Measurements from ENCODE around the gene ZNF717. TPM values are rescaled to one million over a fixed set of nuclear protein-coding genes. Genes with fewer than 3 reads are reported as not detected.
"Not testable (repeated sequence)": the region's sequence is repeated elsewhere in the genome, so short reads cannot be mapped to it uniquely, and the experiment has no call there.

ZNF717 gene
- total RNA-seq: 29.5 TPM

DNA sequence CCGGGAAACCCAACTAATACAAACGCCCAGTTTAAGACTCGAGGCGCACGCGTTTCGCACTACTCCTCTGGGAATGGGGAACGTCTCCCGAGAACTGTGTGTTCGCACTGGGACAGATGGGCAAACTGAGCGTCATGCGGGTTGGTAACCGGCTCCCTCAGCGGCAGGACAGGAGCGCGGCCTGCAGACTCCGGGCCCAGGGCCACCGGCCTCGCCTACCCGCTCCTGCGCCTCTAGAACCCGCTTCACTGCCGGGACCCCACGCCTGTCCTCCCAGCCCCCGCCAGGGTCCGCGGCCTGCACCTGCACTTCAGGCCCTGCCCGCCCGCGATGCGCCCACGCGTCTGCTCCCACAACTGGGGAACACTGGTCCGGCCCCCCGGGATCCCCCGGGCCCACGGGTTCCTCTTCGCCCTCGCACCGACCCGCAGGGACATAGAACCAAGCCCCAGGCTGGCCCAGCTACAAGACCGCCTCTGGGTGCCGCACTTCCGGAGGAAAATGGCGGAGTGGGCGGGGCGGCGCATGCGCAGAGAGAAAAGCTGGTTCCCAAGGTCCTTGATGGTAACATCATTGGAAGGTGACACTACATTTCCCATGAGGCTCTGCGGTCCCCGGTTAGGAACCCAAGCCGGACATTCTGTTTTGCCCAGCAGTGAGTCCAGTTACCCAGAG lies at the start of gene ZNF717:
TSS of gene ZNF717 (minus strand) at position 469 of the 675 bp plus-strand sequence. CDS start 2,187 bp downstream, outside the sequence.
- peak; percentile 98 for DNase-seq (ENCODE audit: low spot score)

DNA sequence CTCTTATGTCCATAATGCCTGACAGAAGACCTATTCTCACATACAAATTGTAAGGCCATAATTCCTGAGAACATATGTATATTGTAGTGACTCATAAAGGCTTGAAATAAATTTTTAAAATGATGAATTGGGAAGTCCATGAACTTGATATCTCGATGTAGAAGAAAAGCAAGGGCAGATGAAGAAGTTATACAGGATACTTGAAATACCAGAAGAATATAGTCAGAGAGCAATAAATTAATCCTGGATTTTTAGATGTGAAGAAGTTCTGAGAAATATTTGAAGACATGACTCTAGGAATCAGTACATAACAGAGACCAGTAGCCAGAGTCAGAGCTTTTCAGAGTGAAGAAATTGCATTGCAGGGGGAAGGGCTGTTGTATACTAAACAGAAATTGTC lies 45.7 kb upstream of the ZNF717 start:
- DNase-seq (ENCODE audit: low spot score): not testable (repeated sequence)

DNA sequence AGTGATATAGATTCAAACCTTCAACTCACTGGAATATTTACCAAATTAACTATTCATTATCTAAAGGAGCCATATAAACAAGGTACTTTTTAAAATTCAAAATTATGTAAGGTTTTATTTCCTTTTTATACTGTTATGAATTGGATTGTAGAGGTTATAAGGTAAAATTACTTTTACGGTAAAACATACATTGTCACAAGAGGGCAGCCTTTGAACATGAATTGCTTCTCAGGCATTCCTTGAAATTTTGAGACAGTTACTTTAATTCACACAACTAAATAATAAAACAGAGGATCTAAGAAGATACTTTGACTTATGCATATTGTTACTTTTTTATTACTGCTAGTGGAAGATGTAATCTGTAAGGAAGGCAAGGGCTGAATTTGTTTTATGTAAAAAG lies 32.7 kb upstream of the ZNF717 start:
- not testable (repeated sequence) for DNase-seq (ENCODE audit: low spot score)

DNA sequence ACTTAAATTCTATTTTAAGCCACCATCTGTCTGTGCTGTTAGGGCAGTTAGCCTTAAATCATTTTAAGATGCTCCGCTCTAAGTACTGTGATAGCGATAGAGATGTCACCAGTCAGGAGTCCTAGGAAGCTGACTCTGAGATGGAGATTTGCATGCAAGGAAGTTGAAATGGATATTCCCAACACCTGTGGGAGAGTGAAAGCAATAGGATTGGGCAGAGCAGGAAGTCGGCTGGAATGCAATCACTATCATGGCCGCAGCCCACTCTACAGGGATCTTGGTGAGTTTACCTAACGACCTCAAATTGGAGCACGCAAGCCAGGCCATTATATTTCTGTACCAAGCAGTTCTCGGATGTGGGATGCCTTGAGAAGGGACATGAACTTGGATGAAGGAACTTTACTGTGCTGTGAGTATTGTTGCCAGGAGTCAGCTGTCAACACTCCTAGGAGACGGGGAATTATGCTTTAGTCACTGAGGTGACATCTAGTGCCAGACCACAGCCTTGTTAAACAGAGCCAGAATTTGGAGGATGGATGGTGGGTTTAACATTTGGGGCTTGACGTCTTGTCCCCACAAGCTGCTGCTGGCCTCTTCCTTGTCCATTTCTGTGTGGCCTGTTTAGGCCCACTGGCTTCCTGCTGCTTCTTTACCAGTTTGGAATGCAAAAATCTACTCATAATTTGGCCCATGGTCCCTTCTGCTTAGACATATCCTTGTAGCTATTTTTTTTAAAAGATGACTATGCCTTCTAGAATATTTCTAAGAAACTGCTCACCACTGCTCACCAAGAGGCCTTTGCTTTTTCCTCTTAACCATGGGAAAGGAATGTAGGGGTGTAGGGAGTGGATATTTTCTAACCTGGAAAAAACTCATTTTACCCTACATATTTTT lies 31.2 kb upstream of the ZNF717 start:
- not testable (repeated sequence) for DNase-seq (ENCODE audit: low spot score)

DNA sequence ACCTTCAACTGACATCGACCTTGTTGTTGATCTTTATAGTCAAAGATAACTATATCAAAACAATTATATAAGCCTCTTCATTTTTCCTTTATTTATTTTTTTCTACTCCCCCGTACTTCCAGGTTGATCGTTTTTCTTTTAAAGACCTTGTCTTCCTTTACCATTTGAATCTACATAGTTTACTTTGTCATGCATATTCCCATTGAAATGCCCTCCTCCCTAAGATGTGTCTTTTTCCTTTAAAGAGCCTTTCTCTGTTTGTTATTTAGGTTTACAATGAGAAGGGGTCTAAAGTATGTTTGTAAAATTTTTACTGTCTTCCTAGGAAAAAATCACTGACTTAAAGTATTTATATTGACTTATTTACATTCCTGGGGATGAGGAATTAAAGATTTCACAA lies 29.4 kb upstream of the ZNF717 start:
- no peak for DNase-seq (ENCODE audit: low spot score)

DNA sequence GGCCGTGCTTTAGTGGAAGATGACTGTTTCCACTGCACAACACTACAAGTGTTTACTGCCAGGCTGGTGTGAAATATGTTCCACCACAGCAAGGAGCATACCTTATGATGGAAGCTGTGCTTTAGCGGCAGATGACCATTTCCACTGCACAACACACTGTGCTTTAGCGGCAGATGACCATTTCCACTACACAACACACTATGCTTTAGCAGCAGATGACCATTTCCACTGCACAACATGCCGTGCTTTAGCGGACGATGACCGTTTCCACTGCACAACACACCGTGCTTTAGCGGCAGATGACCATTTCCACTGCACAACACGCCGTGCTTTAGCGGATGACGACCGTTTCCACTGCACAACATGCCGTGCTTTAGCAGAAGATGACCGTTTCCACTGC lies 2.8 kb downstream of the ZNF717 start:
- DNase-seq (ENCODE audit: low spot score): no peak

DNA sequence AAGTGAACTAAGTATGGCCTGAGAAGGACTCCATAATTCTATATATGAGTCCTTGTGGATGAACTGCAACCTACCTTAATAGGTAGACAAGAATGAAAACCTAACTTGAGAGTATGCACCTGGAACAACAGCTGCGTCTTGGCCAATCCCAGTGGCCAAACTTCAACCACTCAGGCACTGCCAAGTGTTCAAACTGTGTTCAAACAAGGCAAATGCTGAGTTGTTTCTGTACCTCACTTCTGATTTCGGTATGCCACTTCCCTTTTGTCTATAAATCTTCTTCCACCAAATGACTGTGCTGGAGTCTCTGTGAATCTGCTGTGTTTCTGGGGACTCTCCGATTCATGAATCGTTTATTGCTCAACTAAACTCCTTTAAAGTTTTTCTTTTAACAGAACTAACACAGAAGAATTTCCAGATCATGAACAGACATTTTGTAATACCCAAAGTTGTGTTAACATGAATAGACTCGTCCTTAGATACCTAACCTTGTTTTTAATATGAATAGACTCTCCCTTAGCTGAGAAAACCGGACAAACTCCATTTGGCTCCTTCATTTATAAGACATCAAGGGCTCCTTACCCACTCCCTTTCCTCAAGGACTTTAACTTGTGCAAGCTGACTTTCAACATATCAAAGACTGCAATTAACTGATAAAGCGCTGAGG lies 4.1 kb downstream of the ZNF717 start:
- no peak for DNase-seq (ENCODE audit: low spot score)

DNA sequence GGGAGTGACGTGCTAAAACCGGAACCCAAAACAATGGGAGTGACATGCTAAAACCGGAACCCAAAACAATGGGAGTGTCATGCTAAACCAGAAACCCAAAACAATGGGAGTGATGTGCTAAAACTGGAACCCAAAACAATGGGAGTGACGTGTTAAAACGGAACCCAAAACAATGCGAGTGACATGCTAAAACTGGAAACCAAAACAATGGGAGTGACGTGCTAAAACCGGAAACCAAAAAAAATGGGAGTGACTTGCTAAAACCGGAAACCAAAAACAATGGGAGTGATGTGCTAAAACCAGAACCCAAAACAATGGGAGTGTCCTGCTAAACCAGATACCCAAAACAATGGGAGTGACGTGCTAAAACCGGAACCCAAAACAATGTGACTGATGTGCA lies 7.6 kb downstream of the ZNF717 start:
- not testable (repeated sequence) for DNase-seq (ENCODE audit: low spot score)

DNA sequence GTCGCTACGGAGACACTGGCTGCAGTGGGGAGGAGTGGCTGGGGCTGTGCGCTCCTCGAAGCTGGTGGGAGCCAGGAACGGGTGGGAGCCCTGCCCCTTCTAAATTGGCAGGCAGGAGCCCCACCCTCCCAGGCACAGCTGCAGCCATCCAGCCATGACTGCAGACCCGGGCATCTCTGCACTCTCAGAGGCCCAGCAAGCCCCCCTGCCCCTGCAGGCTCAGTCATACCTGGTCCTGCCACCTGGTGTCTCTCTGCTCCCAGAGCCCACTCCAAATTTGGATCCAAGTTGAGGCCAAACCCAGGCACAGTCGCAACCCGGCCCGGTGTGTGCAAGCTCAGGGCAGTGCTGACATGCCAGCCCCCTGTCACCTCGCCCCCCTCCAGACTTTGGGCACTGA lies 13.7 kb downstream of the ZNF717 start:
- not testable (repeated sequence) for DNase-seq (ENCODE audit: low spot score)

DNA sequence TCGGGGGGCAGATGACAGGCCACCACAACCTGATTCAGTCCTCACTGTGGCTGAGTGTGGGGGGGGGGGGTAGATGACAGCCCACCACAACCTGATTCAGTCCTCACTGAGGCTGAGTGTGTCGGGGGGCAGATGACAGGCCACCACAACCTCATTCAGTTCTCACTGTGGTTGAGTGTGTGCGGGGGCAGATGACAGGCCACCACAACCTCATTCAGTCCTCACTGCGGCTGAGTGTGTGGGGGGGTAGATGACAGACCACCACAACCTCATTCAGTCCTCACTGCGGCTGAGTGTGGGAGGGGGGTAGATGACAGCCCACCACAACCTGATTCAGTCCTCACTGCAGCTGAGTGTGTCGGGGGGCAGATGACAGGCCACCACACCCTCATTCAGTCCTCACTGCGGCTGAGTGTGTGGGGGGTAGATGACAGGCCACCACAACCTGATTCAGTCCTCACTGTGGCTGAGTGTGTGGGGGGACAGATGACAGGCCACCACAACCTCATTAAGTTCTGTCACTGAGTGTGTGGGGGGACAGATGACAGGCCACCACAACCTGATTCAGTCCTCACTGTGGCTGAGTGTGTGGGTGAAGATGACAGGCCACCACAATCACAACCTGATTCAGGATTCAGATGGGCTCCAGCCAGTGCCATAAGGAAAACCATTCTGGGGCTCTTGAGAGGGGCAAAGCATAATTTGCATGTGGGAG lies 16.9 kb downstream of the ZNF717 start:
- DNase-seq (ENCODE audit: low spot score): no peak

DNA sequence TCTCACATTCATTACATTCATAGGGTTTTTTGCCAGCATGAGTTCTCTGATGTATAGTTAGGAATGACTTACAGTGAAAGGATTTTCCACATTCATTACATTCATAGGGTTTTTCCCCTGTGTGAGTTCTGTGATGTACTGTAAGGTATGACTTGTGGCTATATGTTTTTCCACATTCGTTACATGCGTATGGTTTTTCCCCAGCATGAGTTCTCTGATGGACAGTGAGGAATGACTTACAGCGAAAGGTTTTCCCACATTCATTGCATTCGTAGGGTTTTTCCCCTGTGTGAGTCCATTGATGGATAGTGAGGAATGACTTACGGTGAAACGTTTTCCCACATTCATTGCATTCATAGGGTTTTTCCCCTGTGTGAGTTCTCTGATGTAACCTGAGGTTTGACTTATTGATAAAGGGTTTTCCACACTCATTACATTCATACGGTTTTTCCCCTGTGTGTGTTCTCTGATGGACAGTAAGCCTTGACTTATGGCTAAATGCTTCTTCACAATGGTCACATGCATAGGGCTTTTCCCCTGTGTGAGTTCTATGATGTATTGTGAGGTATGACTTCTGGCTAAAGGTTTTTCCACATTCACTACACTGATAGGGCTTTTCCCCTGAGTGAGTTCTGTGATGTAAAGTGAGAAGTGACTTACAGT lies 47.4 kb downstream of the ZNF717 start:
- no peak for DNase-seq (ENCODE audit: low spot score)

DNA sequence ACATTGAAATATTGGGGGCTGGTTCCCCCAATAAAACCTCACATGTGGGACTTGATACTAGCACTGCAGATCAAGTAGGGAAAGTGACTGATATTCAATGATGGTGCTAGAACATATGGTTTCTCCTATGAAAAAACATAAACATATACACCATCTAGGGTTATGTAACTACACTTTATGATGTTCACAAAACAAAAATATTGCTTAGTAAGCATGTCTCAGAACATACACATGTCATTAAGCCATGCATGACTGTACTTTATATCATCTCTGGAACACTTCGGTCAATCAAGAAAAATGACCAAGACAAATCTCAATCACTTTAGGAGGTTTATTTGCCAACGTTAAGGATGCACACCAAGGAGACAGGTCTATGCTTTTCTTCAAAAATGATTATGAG lies 57.4 kb downstream of the ZNF717 start:
- DNase-seq (ENCODE audit: low spot score): no peak

DNA sequence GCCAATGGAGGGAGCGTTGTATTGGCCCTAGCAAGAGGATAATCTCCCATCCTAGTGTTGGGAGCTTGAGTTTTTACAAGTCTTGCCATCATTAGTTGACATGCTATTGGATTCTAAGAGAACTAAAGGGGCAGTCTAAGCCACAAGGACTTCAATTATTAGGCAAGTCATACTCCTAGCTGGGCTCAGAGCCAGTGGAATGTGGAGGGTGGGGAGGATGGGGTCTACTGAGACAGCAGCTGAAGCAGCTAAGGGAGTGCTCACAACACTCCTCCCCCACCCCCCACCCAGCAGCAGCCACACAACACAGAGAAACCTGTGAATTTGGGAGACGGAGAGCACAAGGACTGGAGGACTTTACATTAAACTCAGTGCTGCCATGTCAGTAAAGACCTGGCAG lies 93.3 kb downstream of the ZNF717 start:
- no peak for DNase-seq (ENCODE audit: low spot score)

DNA sequence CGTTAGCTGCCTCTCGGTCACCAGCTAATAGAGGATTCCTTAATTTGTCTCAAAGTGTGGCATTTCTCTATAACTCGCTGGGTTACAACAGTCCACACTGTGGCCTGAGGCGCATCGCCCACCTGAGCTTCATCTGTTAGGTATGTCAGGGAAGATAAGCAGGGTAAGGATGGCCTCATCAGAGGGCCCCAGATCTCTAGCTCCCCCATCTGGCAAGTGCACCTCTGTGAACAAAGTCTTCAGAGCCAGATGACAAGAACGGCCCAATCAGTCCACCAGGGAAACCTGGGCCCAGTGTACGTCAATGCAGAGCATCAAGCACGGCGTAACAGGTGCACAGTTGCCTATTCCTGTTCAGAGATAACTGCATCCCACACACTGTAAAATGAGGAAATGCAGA lies 98.0 kb downstream of the ZNF717 start:
- DNase-seq (ENCODE audit: low spot score): no peak

Other genes with a start within 250 kb of the ZNF717 start
- not detected for gene FRG2C, start 121.2 kb downstream of the ZNF717 start, total RNA-seq

Measured in ureter (tissue), 1 donor.